Liver (tissue), 9 donors: ENCODE results near the gene KRT75. TPM values are rescaled to one million over a fixed set of nuclear protein-coding genes. Genes with fewer than 3 reads are reported as not detected.

Experiments used
- DNase-seq: peaks from one replicate; pipeline ENCODE4 v3.0.0-alpha.2; 2017; ENCODE audit warnings: low spot score
- H3K27ac ChIP-seq, 2 donors: one replicate each; pipeline ENCODE4 v1.7.0; 2013; ENCODE audit warnings: inconsistent platforms in 2 of 2, low read length in 2 of 2, control low read depth in 1 of 2, low read depth in 1 of 2, mild to moderate bottlenecking in 1 of 2
- H3K27me3 ChIP-seq, 4 donors: one replicate each; pipeline versions ENCODE4 v1.6.1 to v1.7.0; 2013; ENCODE audit warnings: low read length in 3 of 4, inconsistent platforms in 1 of 4, mild to moderate bottlenecking in 1 of 4, moderate library complexity in 1 of 4; ENCODE audit not compliant: control insufficient read depth in 4 of 4, insufficient read depth in 4 of 4
- H3K36me3 ChIP-seq, 4 donors: one replicate each; pipeline versions ENCODE4 v1.6.1 to v1.7.0; 2013; ENCODE audit warnings: low read length in 3 of 4, mild to moderate bottlenecking in 3 of 4, low read depth in 1 of 4, moderate library complexity in 1 of 4; ENCODE audit not compliant: control insufficient read depth in 4 of 4, insufficient read depth in 3 of 4
- H3K4me1 ChIP-seq, 4 donors: one replicate each; pipeline versions ENCODE4 v1.6.1 to v1.7.0; 2013; ENCODE audit warnings: low read length in 3 of 4, mild to moderate bottlenecking in 3 of 4, moderate library complexity in 1 of 4; ENCODE audit not compliant: control insufficient read depth in 4 of 4, insufficient read depth in 4 of 4
- H3K4me3 ChIP-seq, 3 donors: one replicate each; pipeline versions ENCODE4 v1.6.1 to v1.7.0; 2013; ENCODE audit warnings: low read length in 3 of 3, control low read depth in 1 of 3, low read depth in 1 of 3, mild to moderate bottlenecking in 1 of 3
- H3K9ac ChIP-seq, 2 donors: one replicate each; pipeline ENCODE4 v1.7.0; 2013; ENCODE audit warnings: low read length in 2 of 2, mild to moderate bottlenecking in 2 of 2, moderate library complexity in 2 of 2, control low read depth in 1 of 2, low read depth in 1 of 2
- H3K9me3 ChIP-seq, 4 donors: one replicate each; pipeline versions ENCODE4 v1.6.1 to v1.7.0; 2013; ENCODE audit warnings: low read length in 3 of 4; ENCODE audit not compliant: control insufficient read depth in 4 of 4
- ATF3 ChIP-seq: IDR thresholded peaks from 2 replicates; pipeline ENCODE4 v1.6.1; 2016; ENCODE audit warnings: antibody characterized with exemption
- CTCF ChIP-seq: fragments of 150-350 bp; IDR thresholded peaks from 2 replicates; pipeline ENCODE4 v1.5.1; 2017; ENCODE audit warnings: improper control_type of control experiment, low read depth, low read length; ENCODE audit not compliant: missing input control
- EGR1 ChIP-seq, 2 donors: IDR thresholded peaks; 2 replicates each; pipeline ENCODE4 v1.6.1; 2016 to 2018; ENCODE audit warnings: antibody characterized with exemption in 2 of 2, low read depth in 2 of 2
- FOXA1 ChIP-seq: IDR thresholded peaks from 2 replicates; pipeline ENCODE4 v1.6.1; 2016; ENCODE audit warnings: antibody characterized with exemption
- FOXA2 ChIP-seq: IDR thresholded peaks from 2 replicates; pipeline ENCODE4 v1.6.1; 2016; ENCODE audit warnings: antibody characterized with exemption
- GABPA ChIP-seq, 2 donors: IDR thresholded peaks in 1 of 2; conservative IDR thresholded peaks in 1 of 2; 2 replicates each; pipeline ENCODE4 v1.6.1; 2016; ENCODE audit warnings: antibody characterized with exemption in 2 of 2, mild to moderate bottlenecking in 1 of 2, moderate library complexity in 1 of 2
- HNF4A ChIP-seq, 2 donors: conservative IDR thresholded peaks; 2 replicates each; pipeline ENCODE4 v1.6.1; 2016; ENCODE audit warnings: antibody characterized with exemption in 2 of 2, mild to moderate bottlenecking in 2 of 2
- HNF4G ChIP-seq: IDR thresholded peaks from 2 replicates; pipeline ENCODE4 v1.6.1; 2016; ENCODE audit warnings: antibody characterized with exemption
- JUND ChIP-seq, 2 donors: IDR thresholded peaks; 2 replicates each; pipeline ENCODE4 v1.6.1; 2016; ENCODE audit warnings: antibody characterized with exemption in 2 of 2
- MAX ChIP-seq: IDR thresholded peaks from 2 replicates; pipeline ENCODE4 v1.6.1; 2016; ENCODE audit warnings: antibody characterized with exemption
- NR2F2 ChIP-seq: IDR thresholded peaks from 2 replicates; pipeline ENCODE4 v1.6.1; 2016; ENCODE audit warnings: antibody characterized with exemption
- RAD21 ChIP-seq, 2 donors: IDR thresholded peaks; 2 replicates each; pipeline ENCODE4 v1.6.1; 2016; ENCODE audit warnings: antibody characterized with exemption in 2 of 2, mild to moderate bottlenecking in 2 of 2
- REST ChIP-seq: IDR thresholded peaks from 2 replicates; pipeline ENCODE4 v1.6.1; 2016; ENCODE audit warnings: antibody characterized with exemption, mild to moderate bottlenecking
- RXRA ChIP-seq, 2 donors: IDR thresholded peaks; 2 replicates each; pipeline ENCODE4 v1.6.1; 2017 to 2018; ENCODE audit warnings: antibody characterized with exemption in 2 of 2, mild to moderate bottlenecking in 1 of 2
- SP1 ChIP-seq: IDR thresholded peaks from 2 replicates; pipeline ENCODE4 v1.6.1; 2018; ENCODE audit warnings: antibody characterized with exemption, mild to moderate bottlenecking
- TAF1 ChIP-seq: conservative IDR thresholded peaks from 2 replicates; pipeline ENCODE4 v1.6.1; 2016; ENCODE audit warnings: antibody characterized with exemption, mild to moderate bottlenecking
- YY1 ChIP-seq: IDR thresholded peaks from 2 replicates; pipeline ENCODE4 v1.6.1; 2016; ENCODE audit warnings: antibody characterized with exemption, mild to moderate bottlenecking
- ZBTB33 ChIP-seq: IDR thresholded peaks from 2 replicates; pipeline ENCODE4 v1.6.1; 2016; ENCODE audit warnings: antibody characterized with exemption
- WGBS: extraction: QIAGEN DNeasy Blood & Tissue Kit; methylation state at CpG from one replicate; pipeline ENCODE4 v1.1.7; 2013; 5-methylcytosine and 5-hydroxymethylcytosine counted together
- polyA plus RNA-seq, 2 donors: library from polyadenylated mRNA; stranded (reverse) in 1 of 2; unstranded in 1 of 2; fragments of 200-250 nt in 1 of 2; fragments of >200 nt in 1 of 2; fragmentation: Nextera tagmentation in 1 of 2; extraction: Ambion mirVana in 1 of 2; gene quantifications; one replicate each; pipeline versions ENCODE4 v1.2.1 to v1.2.3, GENCODE V29; 2013 to 2015
- total RNA-seq, 2 donors: library from RNA; depleted of rRNA; stranded (reverse); fragments of >200 nt; gene quantifications; one replicate each; pipeline ENCODE4 v1.2.3, GENCODE V29; 2014
- donor health status: healthy.
- donor health status: healthy.
- donor health status: healthy.
- donor health status: healthy.
- donor health status: healthy.

KRT75 gene
- total and polyA plus RNA-seq, 4 donors = not detected

GRCh38 chr12:52480073-52480472 lies 45.9 kb upstream of the KRT75 start:
- Histone ChIP-seq H3K9me3 (peaks cover 0 to 5% (median 0%) of the 10 kb centered on the region in 4 donors), H3K9ac (no peak overlapping the region), H3K36me3 (no peaks in the 10 kb centered on the region), H3K27ac (no peak overlapping the region), H3K27me3 (peaks cover 0 to 2% (median 0%) of the 10 kb centered on the region in 4 donors), H3K4me3 (no peak overlapping the region), H3K4me1 (peaks cover 0 to 1% (median 0%) of the 10 kb centered on the region in 4 donors)
- TF ChIP-seq ATF3 (no peak), CTCF (no peak), FOXA2 (no peak)
- WGBS = 72% methylated on average over 3 of the region's 3 CpGs
- DNase-seq = no peak

GRCh38 chr12:52477651-52478050 lies 43.5 kb upstream of the KRT75 start:
- H3K36me3 ChIP-seq = no peaks in the 10 kb centered on the region
- H3K27me3 ChIP-seq = no peaks in the 10 kb centered on the region
- TF ChIP-seq JUND (IDR thresholded peaks at IDR 0.05) (no peak), HNF4A (conservative IDR thresholded peaks at IDR 0.05) (no peak), FOXA1 (no peak), RAD21 (IDR thresholded peaks at IDR 0.05) (no peak), ZBTB33 (no peak), RXRA (IDR thresholded peaks at IDR 0.05) (no peak), TAF1 (no peak), CTCF (no peak), HNF4G (no peak), NR2F2 (no peak), MAX (no peak), REST (no peak), GABPA (IDR thresholded peaks at IDR 0.05 in 1 of 2, conservative IDR thresholded peaks at IDR 0.05 in 1 of 2) (no peak), SP1 (no peak), YY1 (no peak), ATF3 (no peak), EGR1 (IDR thresholded peaks at IDR 0.05; ENCODE audit: low read depth in 2 of 2) (no peak), FOXA2 (no peak)
- peaks cover 0 to 1% (median 0%) of the 10 kb centered on the region in 4 donors for H3K4me1 ChIP-seq
- no peak for DNase-seq
- WGBS = 76% methylated on average over 2 of the region's 2 CpGs
- no peaks in the 10 kb centered on the region for H3K9me3 ChIP-seq
- no peak overlapping the region for H3K27ac ChIP-seq
- H3K4me3 ChIP-seq = no peak overlapping the region
- no peak overlapping the region for H3K9ac ChIP-seq
